ENCODE measurements around the gene ITGA2. TPM values are rescaled to one million over a fixed set of nuclear protein-coding genes. Genes with fewer than 3 reads are reported as not detected.
A peak's percentile ranks its signal among the peaks of the same experiment; 100 is the strongest.

Gene ITGA2
- total RNA-seq, 1 donor from 2014 or later: 3.1 TPM

- Mint-ChIP-seq H3K4me1 (ENCODE audit: low read depth) (peaks cover 49% of the 10 kb centered on the region), H3K4me3 (no peak overlapping the region), H3K9me3 (no peaks in the 10 kb centered on the region), H3K27me3 (ENCODE audit: insufficient read depth) (no peaks in the 10 kb centered on the region), H3K27ac (peak overlapping the region; percentile 6), H3K36me3 (ENCODE audit: low read depth) (peaks cover 9% of the 10 kb centered on the region)
- intact Hi-C loops (cut with micrococcal nuclease): loop anchor here (1.0 kb wide), 3 partner anchors 10 to 38 kb away; no protein-coding TSS in a partner anchor
- DNase-seq (ENCODE audit: low spot score): no peak
These were observed 41.7 kb downstream of the ITGA2 start for GRCh38 chr5:53030893-53031292.

GRCh38 chr5:53031695-53032096 lies 42.5 kb downstream of the ITGA2 start:
- H3K27ac Mint-ChIP-seq: peak overlapping the region; percentile 87
- peaks cover 16% of the 10 kb centered on the region for H3K36me3 Mint-ChIP-seq (ENCODE audit: low read depth)
- no peaks in the 10 kb centered on the region for H3K27me3 Mint-ChIP-seq (ENCODE audit: insufficient read depth)
- intact Hi-C loops (cut with micrococcal nuclease): loop anchor here (1.0 kb wide), 3 partner anchors 10 to 38 kb away; no protein-coding TSS in a partner anchor
- H3K4me1 Mint-ChIP-seq (ENCODE audit: low read depth): peaks cover 57% of the 10 kb centered on the region
- H3K4me3 Mint-ChIP-seq: peak overlapping the region; percentile 57
- no peaks in the 10 kb centered on the region for H3K9me3 Mint-ChIP-seq
- DNase-seq (ENCODE audit: low spot score): peak; percentile 39

- Mint-ChIP-seq H3K9me3 (no peaks in the 10 kb centered on the region), H3K27ac (no peak overlapping the region), H3K27me3 (ENCODE audit: insufficient read depth) (no peaks in the 10 kb centered on the region), H3K4me3 (no peak overlapping the region), H3K36me3 (ENCODE audit: low read depth) (peaks cover 16% of the 10 kb centered on the region), H3K4me1 (ENCODE audit: low read depth) (peaks cover 59% of the 10 kb centered on the region)
- intact Hi-C loops (cut with micrococcal nuclease): no loop called here
- no peak for DNase-seq (ENCODE audit: low spot score)
These were observed 43.0 kb downstream of the ITGA2 start for GRCh38 chr5:53032188-53032587.

- H3K4me1 Mint-ChIP-seq (ENCODE audit: low read depth): peaks cover 71% of the 10 kb centered on the region
- H3K4me3 Mint-ChIP-seq: no peak overlapping the region
- DNase-seq (ENCODE audit: low spot score): no peak
- peaks cover 11% of the 10 kb centered on the region for H3K36me3 Mint-ChIP-seq (ENCODE audit: low read depth)
- intact Hi-C loops (cut with micrococcal nuclease): no loop called here
- no peaks in the 10 kb centered on the region for H3K27me3 Mint-ChIP-seq (ENCODE audit: insufficient read depth)
- no peak overlapping the region for H3K27ac Mint-ChIP-seq
- H3K9me3 Mint-ChIP-seq: no peaks in the 10 kb centered on the region
These were observed 45.7 kb downstream of the ITGA2 start for GRCh38 chr5:53034832-53035231.

- no peak overlapping the region for H3K27ac Mint-ChIP-seq
- no peaks in the 10 kb centered on the region for H3K9me3 Mint-ChIP-seq
- H3K4me3 Mint-ChIP-seq: no peak overlapping the region
- H3K4me1 Mint-ChIP-seq (ENCODE audit: low read depth): peaks cover 71% of the 10 kb centered on the region
- intact Hi-C loops (cut with micrococcal nuclease): no loop called here
- H3K36me3 Mint-ChIP-seq (ENCODE audit: low read depth): peaks cover 13% of the 10 kb centered on the region
- H3K27me3 Mint-ChIP-seq (ENCODE audit: insufficient read depth): no peaks in the 10 kb centered on the region
- no peak for DNase-seq (ENCODE audit: low spot score)
These were observed 46.8 kb downstream of the ITGA2 start for GRCh38 chr5:53035868-53036381.

GRCh38 chr5:53037141-53037859 lies 48.1 kb downstream of the ITGA2 start:
- no peak for DNase-seq (ENCODE audit: low spot score)
- H3K4me1 Mint-ChIP-seq (ENCODE audit: low read depth): peaks cover 71% of the 10 kb centered on the region
- no peaks in the 10 kb centered on the region for H3K27me3 Mint-ChIP-seq (ENCODE audit: insufficient read depth)
- no peak overlapping the region for H3K4me3 Mint-ChIP-seq
- H3K36me3 Mint-ChIP-seq (ENCODE audit: low read depth): peaks cover 13% of the 10 kb centered on the region
- no peaks in the 10 kb centered on the region for H3K9me3 Mint-ChIP-seq
- peak overlapping the region; percentile 32 for H3K27ac Mint-ChIP-seq
- intact Hi-C loops (cut with micrococcal nuclease): no loop called here

GRCh38 chr5:53038196-53038847 lies 49.2 kb downstream of the ITGA2 start:
- Mint-ChIP-seq H3K9me3 (no peaks in the 10 kb centered on the region), H3K4me3 (no peak overlapping the region), H3K36me3 (ENCODE audit: low read depth) (peaks cover 17% of the 10 kb centered on the region), H3K27me3 (ENCODE audit: insufficient read depth) (no peaks in the 10 kb centered on the region), H3K4me1 (ENCODE audit: low read depth) (peaks cover 74% of the 10 kb centered on the region), H3K27ac (no peak overlapping the region)
- DNase-seq (ENCODE audit: low spot score): no peak
- intact Hi-C loops (cut with micrococcal nuclease): no loop called here

GRCh38 chr5:53039855-53040254 lies 50.7 kb downstream of the ITGA2 start:
- no peak overlapping the region for H3K27ac Mint-ChIP-seq
- H3K4me1 Mint-ChIP-seq (ENCODE audit: low read depth): peaks cover 74% of the 10 kb centered on the region
- H3K4me3 Mint-ChIP-seq: peak overlapping the region; percentile 5
- peaks cover 22% of the 10 kb centered on the region for H3K36me3 Mint-ChIP-seq (ENCODE audit: low read depth)
- intact Hi-C loops (cut with micrococcal nuclease): loop anchor here (2.0 kb wide), 1 partner anchor 91 kb away; no protein-coding TSS in a partner anchor
- H3K9me3 Mint-ChIP-seq: no peaks in the 10 kb centered on the region
- no peak for DNase-seq (ENCODE audit: low spot score)
- no peaks in the 10 kb centered on the region for H3K27me3 Mint-ChIP-seq (ENCODE audit: insufficient read depth)

- no peaks in the 10 kb centered on the region for H3K27me3 Mint-ChIP-seq (ENCODE audit: insufficient read depth)
- peaks cover 70% of the 10 kb centered on the region for H3K4me1 Mint-ChIP-seq (ENCODE audit: low read depth)
- no peaks in the 10 kb centered on the region for H3K9me3 Mint-ChIP-seq
- intact Hi-C loops (cut with micrococcal nuclease): loop anchor here (1.0 to 2.0 kb wide), 7 partner anchors 10 to 92 kb away; no protein-coding TSS in a partner anchor
- peaks cover 20% of the 10 kb centered on the region for H3K36me3 Mint-ChIP-seq (ENCODE audit: low read depth)
- peak overlapping the region; percentile 57 for H3K4me3 Mint-ChIP-seq
- peak; percentile 22 for DNase-seq (ENCODE audit: low spot score)
- H3K27ac Mint-ChIP-seq: peak overlapping the region; percentile 75
These were observed 52.0 kb downstream of the ITGA2 start for GRCh38 chr5:53041071-53041692.

- no peaks in the 10 kb centered on the region for H3K9me3 Mint-ChIP-seq
- peaks cover 70% of the 10 kb centered on the region for H3K4me1 Mint-ChIP-seq (ENCODE audit: low read depth)
- no peak overlapping the region for H3K27ac Mint-ChIP-seq
- H3K4me3 Mint-ChIP-seq: no peak overlapping the region
- H3K36me3 Mint-ChIP-seq (ENCODE audit: low read depth): peaks cover 20% of the 10 kb centered on the region
- intact Hi-C loops (cut with micrococcal nuclease): loop anchor here (1.0 to 2.0 kb wide), 7 partner anchors 10 to 93 kb away; no protein-coding TSS in a partner anchor
- no peaks in the 10 kb centered on the region for H3K27me3 Mint-ChIP-seq (ENCODE audit: insufficient read depth)
- no peak for DNase-seq (ENCODE audit: low spot score)
These were observed 52.6 kb downstream of the ITGA2 start for GRCh38 chr5:53041740-53042139.

GRCh38 chr5:53045263-53045662 lies 56.1 kb downstream of the ITGA2 start:
- H3K4me1 Mint-ChIP-seq (ENCODE audit: low read depth): peaks cover 49% of the 10 kb centered on the region
- intact Hi-C loops (cut with micrococcal nuclease): no loop called here

GRCh38 chr5:53048248-53048647 lies 59.1 kb downstream of the ITGA2 start:
- DNase-seq (ENCODE audit: low spot score): no peak

More at GRCh38 chr5:53045263-53045662, 56.1 kb downstream of the ITGA2 start:
- H3K4me3 Mint-ChIP-seq: no peak overlapping the region
- H3K9me3 Mint-ChIP-seq: no peaks in the 10 kb centered on the region
- H3K27me3 Mint-ChIP-seq (ENCODE audit: insufficient read depth): peaks cover under 1% of the 10 kb centered on the region
- DNase-seq (ENCODE audit: low spot score): no peak
- no peak overlapping the region for H3K27ac Mint-ChIP-seq
- peaks cover 28% of the 10 kb centered on the region for H3K36me3 Mint-ChIP-seq (ENCODE audit: low read depth)

More at GRCh38 chr5:53048248-53048647, 59.1 kb downstream of the ITGA2 start:
- Mint-ChIP-seq H3K36me3 (ENCODE audit: low read depth) (peaks cover 24% of the 10 kb centered on the region), H3K4me1 (ENCODE audit: low read depth) (peaks cover 23% of the 10 kb centered on the region), H3K27ac (no peak overlapping the region), H3K4me3 (no peak overlapping the region), H3K27me3 (ENCODE audit: insufficient read depth) (peaks cover 2% of the 10 kb centered on the region), H3K9me3 (no peaks in the 10 kb centered on the region)
- intact Hi-C loops (cut with micrococcal nuclease): no loop called here
